ENCODE measurements around the gene IP6K2.

GRCh38 chr3:48655063-48655462, 62.0 kb downstream of the IP6K2 start:
- no peak for TF ChIP-seq CTCF (IDR thresholded peaks at IDR 0.05)
- TF ChIP-seq ZFX (IDR thresholded peaks at IDR 0.05; ENCODE audit: borderline replicate concordance): no peak

Measured in 22Rv1 (cell line).